AG09309 (cell line): ENCODE measurements around the gene KIRREL1.
"Not testable (repeated sequence)": the region's sequence is repeated elsewhere in the genome, so short reads cannot be mapped to it uniquely, and the experiment has no call there.

Source experiments
- DNase-seq: peaks from one replicate; pipeline ENCODE4 v3.0.0-alpha.2; 2010; ENCODE audit warnings: low read depth
- H3K4me3 ChIP-seq: 2 replicates; pipeline ENCODE4 v1.5.1; 2011; ENCODE audit warnings: mild to moderate bottlenecking, low read depth, low read length, moderate library complexity; ENCODE audit not compliant: control insufficient read depth
- TF ChIP-seq, protein P1 (sequence below): IDR thresholded peaks from 2 replicates; pipeline ENCODE4 v1.5.1; 2011; ENCODE audit warnings: mild to moderate bottlenecking, low read depth, low read length, inconsistent platforms; ENCODE audit not compliant: insufficient read depth, control insufficient read depth; ENCODE audit errors: missing control alignments

Gene KIRREL1

DNA sequence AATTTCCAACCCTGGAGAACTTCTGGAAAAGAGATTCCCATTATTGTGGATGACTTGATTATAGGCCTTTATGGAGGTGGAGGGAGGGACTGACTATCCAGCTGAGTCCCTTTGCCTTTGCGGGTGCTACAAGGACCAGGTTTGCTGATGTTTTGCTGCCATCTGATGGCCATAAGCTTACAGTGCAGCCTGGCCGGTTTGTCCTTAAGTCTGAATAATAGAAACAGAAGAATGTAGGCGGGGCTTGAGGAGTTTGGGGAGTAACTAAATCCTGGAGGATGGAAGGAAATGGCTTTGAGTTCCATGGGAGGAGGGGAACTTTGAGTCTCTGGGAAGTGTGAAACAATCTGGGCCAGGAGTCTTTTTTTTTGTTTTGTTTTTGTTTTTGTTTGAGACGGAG is 131.6 kb downstream of the KIRREL1 start:
- peak; percentile 83 for DNase-seq
- TF ChIP-seq, protein P1, sequence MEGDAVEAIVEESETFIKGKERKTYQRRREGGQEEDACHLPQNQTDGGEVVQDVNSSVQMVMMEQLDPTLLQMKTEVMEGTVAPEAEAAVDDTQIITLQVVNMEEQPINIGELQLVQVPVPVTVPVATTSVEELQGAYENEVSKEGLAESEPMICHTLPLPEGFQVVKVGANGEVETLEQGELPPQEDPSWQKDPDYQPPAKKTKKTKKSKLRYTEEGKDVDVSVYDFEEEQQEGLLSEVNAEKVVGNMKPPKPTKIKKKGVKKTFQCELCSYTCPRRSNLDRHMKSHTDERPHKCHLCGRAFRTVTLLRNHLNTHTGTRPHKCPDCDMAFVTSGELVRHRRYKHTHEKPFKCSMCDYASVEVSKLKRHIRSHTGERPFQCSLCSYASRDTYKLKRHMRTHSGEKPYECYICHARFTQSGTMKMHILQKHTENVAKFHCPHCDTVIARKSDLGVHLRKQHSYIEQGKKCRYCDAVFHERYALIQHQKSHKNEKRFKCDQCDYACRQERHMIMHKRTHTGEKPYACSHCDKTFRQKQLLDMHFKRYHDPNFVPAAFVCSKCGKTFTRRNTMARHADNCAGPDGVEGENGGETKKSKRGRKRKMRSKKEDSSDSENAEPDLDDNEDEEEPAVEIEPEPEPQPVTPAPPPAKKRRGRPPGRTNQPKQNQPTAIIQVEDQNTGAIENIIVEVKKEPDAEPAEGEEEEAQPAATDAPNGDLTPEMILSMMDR, result peak; percentile 95
- H3K4me3 ChIP-seq, result no peak overlapping the region

DNA sequence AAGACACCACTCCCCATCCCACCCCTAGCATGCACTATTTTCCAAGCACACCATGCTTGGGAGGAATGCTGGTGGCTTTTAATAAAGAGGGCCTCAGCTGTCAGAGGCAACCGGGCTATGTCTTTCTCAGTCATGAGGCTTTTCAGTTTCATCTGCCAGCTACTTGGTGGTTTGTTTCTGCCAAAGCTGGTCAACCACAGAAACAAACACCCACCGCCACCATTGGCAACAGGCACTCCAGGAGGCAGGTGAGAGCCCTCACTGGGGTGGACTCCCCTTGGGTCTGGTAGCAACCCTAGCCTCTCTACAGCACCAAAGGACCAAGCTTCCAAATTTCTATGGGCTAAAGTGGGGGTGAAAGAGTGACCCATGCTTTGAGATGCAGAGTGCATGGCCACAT is 133.0 kb downstream of the KIRREL1 start:
- H3K4me3 ChIP-seq, result no peak overlapping the region
- TF ChIP-seq, protein P1, result no peak
- DNase-seq, result no peak

DNA sequence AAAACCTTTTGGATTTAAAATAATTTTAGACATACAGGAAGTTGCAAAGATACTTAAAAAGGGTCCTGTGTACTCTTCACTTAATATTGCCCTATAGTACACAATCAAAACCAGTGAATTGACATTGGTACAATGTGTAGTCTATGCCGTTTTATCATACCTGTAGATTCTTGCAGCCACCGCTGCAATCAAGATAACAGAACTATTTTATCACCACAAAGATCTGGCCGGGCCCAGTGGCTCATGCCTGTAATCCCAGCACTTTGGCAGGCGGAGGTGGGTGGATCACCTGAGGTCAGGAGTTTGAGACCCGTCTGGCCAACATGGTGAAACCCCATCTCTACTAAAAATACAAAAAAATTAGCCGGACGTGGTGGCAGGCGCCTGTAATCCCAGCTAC is 135.1 kb downstream of the KIRREL1 start:
- not testable (repeated sequence) for DNase-seq, H3K4me3 ChIP-seq

DNA sequence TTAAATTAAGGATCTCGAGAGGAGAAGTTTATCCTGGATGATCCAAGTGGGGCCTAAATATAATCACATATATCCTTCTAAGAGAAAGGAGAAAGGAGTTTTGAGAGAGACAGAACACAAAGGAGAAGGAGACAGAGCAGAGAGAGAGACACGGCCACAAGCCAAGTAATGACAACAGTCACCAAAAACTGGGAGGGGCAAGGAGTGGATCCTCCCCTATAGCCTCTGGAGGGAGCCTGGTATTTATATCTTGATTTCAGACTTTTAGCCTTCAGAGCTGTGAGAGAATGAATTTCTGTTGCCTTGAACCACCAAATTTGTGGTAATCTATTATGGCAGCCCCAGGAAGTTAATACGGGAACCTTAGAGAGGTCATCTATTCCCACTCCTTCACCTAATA is 137.8 kb downstream of the KIRREL1 start:
- DNase-seq, result no peak
- H3K4me3 ChIP-seq, result no peak overlapping the region
- TF ChIP-seq, protein P1, result no peak

DNA sequence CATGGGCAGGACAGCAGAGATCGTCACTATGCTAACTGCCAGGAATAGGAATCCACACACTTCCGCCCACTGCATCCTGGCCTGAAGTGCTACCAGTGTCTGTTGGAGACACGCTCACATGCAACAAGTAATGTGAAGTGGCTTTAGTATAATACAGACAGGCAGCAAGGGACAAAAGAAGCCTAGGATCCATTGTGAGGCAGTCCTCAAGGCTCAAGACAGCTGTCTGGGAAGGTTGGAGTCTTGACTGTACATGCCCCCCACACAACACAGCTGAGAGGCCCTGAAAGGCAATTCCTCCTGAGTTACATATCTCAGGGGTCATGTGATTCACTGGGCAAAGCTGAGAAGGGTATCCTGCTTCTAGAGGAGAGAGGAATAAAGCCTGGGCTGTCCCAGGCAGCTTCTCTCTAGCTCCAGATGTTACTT is 147.3 kb downstream of the KIRREL1 start:
- no peak overlapping the region for H3K4me3 ChIP-seq
- TF ChIP-seq, protein P1, result no peak
- DNase-seq, result no peak

DNA sequence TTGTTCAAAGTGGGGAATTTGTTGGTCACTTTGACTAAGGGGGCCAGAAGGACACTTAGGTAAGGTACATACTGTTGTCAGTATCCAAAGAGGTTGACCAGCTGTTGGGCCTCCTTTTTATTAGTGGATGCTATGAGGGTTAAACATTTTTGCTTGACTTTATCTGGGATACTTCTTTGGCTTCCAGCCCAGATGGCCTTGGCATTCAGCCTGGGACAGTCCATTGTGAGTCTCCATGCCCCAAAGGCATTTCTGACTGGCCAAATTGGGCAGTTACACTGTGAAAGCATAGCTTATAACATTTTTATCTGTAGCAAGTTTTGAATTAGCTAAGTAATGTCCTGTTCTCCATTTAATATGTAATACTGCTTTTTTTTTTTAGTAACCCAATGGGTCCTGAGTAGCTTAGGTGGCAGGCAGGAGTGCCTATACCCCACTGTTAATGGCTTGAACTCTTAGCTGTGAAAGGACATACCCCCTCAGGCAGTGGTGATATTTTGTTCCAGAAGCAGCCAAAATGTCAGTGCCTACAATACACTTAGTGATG is 151.8 kb downstream of the KIRREL1 start:
- H3K4me3 ChIP-seq, result no peak overlapping the region
- peak; percentile 59 for DNase-seq
- TF ChIP-seq, protein P1, result no peak

DNA sequence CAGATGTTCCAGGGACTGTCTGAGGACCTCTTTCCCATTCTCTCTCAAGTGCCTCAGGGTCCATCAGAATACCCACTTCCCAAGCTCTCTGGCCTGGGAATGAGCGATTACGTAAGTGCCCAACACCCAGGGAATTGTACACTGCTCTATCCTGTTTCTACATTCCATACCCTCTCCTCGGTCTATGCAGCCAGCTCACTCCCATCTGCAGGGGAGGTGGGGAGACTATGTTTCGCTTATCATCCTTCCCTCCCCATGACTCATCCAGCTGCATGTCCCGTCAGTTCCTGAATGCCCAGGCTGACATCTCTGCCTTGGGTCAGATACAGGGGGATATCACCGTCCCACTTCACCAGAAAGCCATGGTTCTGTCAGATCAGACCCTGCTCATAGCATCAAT is 152.7 kb downstream of the KIRREL1 start:
- TF ChIP-seq, protein P1, result no peak
- H3K4me3 ChIP-seq, result no peak overlapping the region
- DNase-seq, result no peak
